NCI-H1105 treated with DMSO at 0.1 percent for 48 hours (cell line): ENCODE data around the gene NUP93.

ENCODE experiments used
- DNase-seq: peaks from one replicate; lab custom pipeline; 2025; lab: John Stamatoyannopoulos, UW

Gene NUP93

GRCh38 chr16:56729735-56730662 lies at the start of gene NUP93:
Gene NUP93 (plus strand): TSS chr16:56730129. CDS start chr16:56748248, 18,119 bp downstream.
- peak; percentile 73 for DNase-seq

GRCh38 chr16:56681939-56682702 lies 47.8 kb upstream of the NUP93 start, which contains the start of gene MT1X:
Gene MT1X (plus strand): TSS chr16:56682470. CDS start chr16:56682541, 71 bp downstream.
- DNase-seq, result peak; percentile 80

GRCh38 chr16:56682703-56683397 lies 47.1 kb upstream of the NUP93 start:
- DNase-seq, result no peak

GRCh38 chr16:56683424-56684172 lies 46.3 kb upstream of the NUP93 start:
- DNase-seq, result no peak

GRCh38 chr16:56684256-56684925 lies 45.5 kb upstream of the NUP93 start:
- no peak for DNase-seq

GRCh38 chr16:56684926-56685590 lies 44.9 kb upstream of the NUP93 start:
- DNase-seq, result no peak

GRCh38 chr16:56686758-56687157 lies 43.2 kb upstream of the NUP93 start:
- DNase-seq, result no peak

GRCh38 chr16:56688762-56689161 lies 41.2 kb upstream of the NUP93 start:
- DNase-seq, result no peak

- DNase-seq, result no peak
Observed at GRCh38 chr16:56689171-56689570, 40.8 kb upstream of the NUP93 start.

GRCh38 chr16:56690420-56691122 lies 39.4 kb upstream of the NUP93 start:
- no peak for DNase-seq

- DNase-seq, result peak; percentile 58
Observed at GRCh38 chr16:56691885-56692284, 38.0 kb upstream of the NUP93 start.

GRCh38 chr16:56695246-56695645 lies 34.7 kb upstream of the NUP93 start:
- DNase-seq, result no peak

GRCh38 chr16:56697456-56698155 lies 32.3 kb upstream of the NUP93 start:
- DNase-seq, result no peak

GRCh38 chr16:56700195-56700594 lies 29.7 kb upstream of the NUP93 start:
- no peak for DNase-seq

- DNase-seq, result no peak
Observed at GRCh38 chr16:56700631-56701030, 29.3 kb upstream of the NUP93 start.

GRCh38 chr16:56701534-56701933 lies 28.4 kb upstream of the NUP93 start:
- no peak for DNase-seq

GRCh38 chr16:56702836-56703235 lies 27.1 kb upstream of the NUP93 start:
- no peak for DNase-seq

GRCh38 chr16:56708525-56709442 lies 21.1 kb upstream of the NUP93 start:
- DNase-seq, result no peak
